ENCODE data around the gene CCDC50.

DNA sequence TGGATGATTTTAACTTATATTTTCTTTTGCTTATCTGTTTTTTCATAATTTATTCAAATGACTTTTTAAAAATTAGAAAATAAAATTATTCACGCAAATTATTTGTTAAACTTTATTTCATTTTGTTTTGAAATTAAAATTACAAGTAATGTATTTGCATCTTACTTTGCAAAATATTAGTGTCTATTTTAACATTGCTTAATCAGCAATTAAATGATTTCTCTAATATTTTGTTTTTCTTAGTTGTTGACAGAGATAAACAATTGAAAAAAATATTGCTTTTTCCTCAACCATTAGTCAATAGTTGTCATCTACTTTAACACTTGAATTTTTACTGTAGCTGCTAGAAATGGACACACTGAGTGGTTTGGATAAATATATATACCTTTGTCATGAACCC is 99.0 kb downstream of the CCDC50 start:
- TF ChIP-seq CTCF (IDR thresholded peaks at IDR 0.05) (no peak), POLR2A (IDR thresholded peaks at IDR 0.05) (no peak)

Measured in breast epithelium (tissue), 3 donors.